Measurements from ENCODE around the gene PRUNE2. TPM values are rescaled to one million over a fixed set of nuclear protein-coding genes. Genes with fewer than 3 reads are reported as not detected.
A peak's percentile ranks its signal among the peaks of the same experiment; 100 is the strongest.

The PRUNE2 gene
- total RNA-seq, result 29.1 and 64.7 TPM in 2 replicates

GRCh38 chr9:76905791-76906646 lies at the start of gene PRUNE2:
Gene PRUNE2 (minus strand): TSS chr9:76906114. CDS start chr9:76905963, 151 bp downstream.

GRCh38 chr9:76764138-76764537 lies 141.8 kb downstream of the PRUNE2 start, which contains the start of gene PCA3:
Gene PCA3 (plus strand): TSS chr9:76764438.

Small RNA genes lying within 50 kb of the gene (small RNA-seq; reads per million reads assigned to genes)
- 1.2 reads per million, percentile 27 among the genes with 10 or more reads in this experiment for gene AL359314.1

Other genes with a start within 250 kb of the PRUNE2 start
- 2.0 and 2.2 TPM in 2 replicates for gene PCA3, start 141.7 kb downstream of the PRUNE2 start, total RNA-seq
- gene FOXB2, start 113.5 kb upstream of the PRUNE2 start, total RNA-seq, result not detected in 2 replicates